IPS-15b (cell line): ENCODE measurements around the gene INPP4A.

Source experiments
- H3K27me3 ChIP-seq: one replicate; pipeline ENCODE4 v1.6.1; 2013; ENCODE audit warnings: low read length; ENCODE audit not compliant: control insufficient read depth, insufficient read depth
- H3K36me3 ChIP-seq: one replicate; pipeline ENCODE4 v1.6.1; 2013; ENCODE audit warnings: low read length; ENCODE audit not compliant: control insufficient read depth, insufficient read depth
- H3K4me1 ChIP-seq: one replicate; pipeline ENCODE4 v1.6.1; 2013; ENCODE audit warnings: mild to moderate bottlenecking, low read length; ENCODE audit not compliant: control insufficient read depth, insufficient read depth
- H3K4me3 ChIP-seq: one replicate; pipeline ENCODE4 v1.5.1; 2013; ENCODE audit warnings: low read depth, low read length
- H3K9ac ChIP-seq: one replicate; pipeline ENCODE4 v1.6.1; 2013; ENCODE audit warnings: low read depth, mild to moderate bottlenecking, low read length
- H3K9me3 ChIP-seq: one replicate; pipeline ENCODE4 v1.6.1; 2013; ENCODE audit warnings: mild to moderate bottlenecking, low read length; ENCODE audit not compliant: control insufficient read depth, insufficient read depth

INPP4A gene

GRCh38 chr2:98601532-98602132 is 157.0 kb downstream of the INPP4A start:
- Histone ChIP-seq H3K9ac (no peak overlapping the region), H3K27me3 (no peaks in the 10 kb centered on the region), H3K36me3 (peaks cover 2% of the 10 kb centered on the region), H3K9me3 (no peaks in the 10 kb centered on the region), H3K4me3 (no peak overlapping the region), H3K4me1 (no peaks in the 10 kb centered on the region)

- H3K4me1 ChIP-seq: no peaks in the 10 kb centered on the region
- no peak overlapping the region for H3K4me3 ChIP-seq
- H3K27me3 ChIP-seq: no peaks in the 10 kb centered on the region
- H3K36me3 ChIP-seq: peaks cover 2% of the 10 kb centered on the region
- no peak overlapping the region for H3K9ac ChIP-seq
- H3K9me3 ChIP-seq: no peaks in the 10 kb centered on the region
Observed at GRCh38 chr2:98604547-98604946, 159.9 kb downstream of the INPP4A start.

GRCh38 chr2:98605076-98605475 is 160.4 kb downstream of the INPP4A start:
- Histone ChIP-seq H3K9ac (no peak overlapping the region), H3K4me1 (no peaks in the 10 kb centered on the region), H3K36me3 (peaks cover 2% of the 10 kb centered on the region)

GRCh38 chr2:98606431-98606830 is 161.8 kb downstream of the INPP4A start:
- H3K9me3 ChIP-seq: no peaks in the 10 kb centered on the region
- H3K9ac ChIP-seq: no peak overlapping the region
- no peaks in the 10 kb centered on the region for H3K4me1 ChIP-seq
- H3K27me3 ChIP-seq: no peaks in the 10 kb centered on the region
- H3K36me3 ChIP-seq: no peaks in the 10 kb centered on the region
- H3K4me3 ChIP-seq: no peak overlapping the region

More at GRCh38 chr2:98605076-98605475, 160.4 kb downstream of the INPP4A start:
- Histone ChIP-seq H3K9me3 (no peaks in the 10 kb centered on the region), H3K27me3 (no peaks in the 10 kb centered on the region), H3K4me3 (no peak overlapping the region)

GRCh38 chr2:98607104-98607503 is 162.4 kb downstream of the INPP4A start:
- Histone ChIP-seq H3K36me3 (no peaks in the 10 kb centered on the region), H3K9me3 (no peaks in the 10 kb centered on the region), H3K27me3 (no peaks in the 10 kb centered on the region), H3K4me1 (no peaks in the 10 kb centered on the region), H3K4me3 (peak overlapping the region; percentile 71), H3K9ac (no peak overlapping the region)

- Histone ChIP-seq H3K36me3 (no peaks in the 10 kb centered on the region), H3K9ac (peak overlapping the region; percentile 93), H3K27me3 (no peaks in the 10 kb centered on the region), H3K9me3 (no peaks in the 10 kb centered on the region), H3K4me3 (peak overlapping the region; percentile 71), H3K4me1 (no peaks in the 10 kb centered on the region)
Observed at GRCh38 chr2:98607741-98608115, 163.1 kb downstream of the INPP4A start.

- peak within 1 kb of the TSS; percentile 71 for H3K4me3 ChIP-seq
- H3K27me3 ChIP-seq: no peaks in the 10 kb centered on the region
- H3K4me1 ChIP-seq: no peaks in the 10 kb centered on the region
- H3K36me3 ChIP-seq: no peaks in the 10 kb centered on the region
- H3K9me3 ChIP-seq: no peaks in the 10 kb centered on the region
- H3K9ac ChIP-seq: peak within 1 kb of the TSS; percentile 93
Observed at GRCh38 chr2:98608116-98608961, 163.7 kb downstream of the INPP4A start, which contains the start of the genes COA5 and UNC50. Gene COA5 (minus strand): TSS chr2:98608512. CDS start chr2:98608405, 107 bp downstream. Gene UNC50 (plus strand): TSS chr2:98608589. CDS start chr2:98609760, 1,171 bp downstream.

- Histone ChIP-seq H3K36me3 (no peaks in the 10 kb centered on the region), H3K9me3 (no peaks in the 10 kb centered on the region), H3K4me3 (peak overlapping the region; percentile 71), H3K4me1 (no peaks in the 10 kb centered on the region), H3K9ac (peak overlapping the region; percentile 93), H3K27me3 (no peaks in the 10 kb centered on the region)
Observed at GRCh38 chr2:98608962-98609604, 164.4 kb downstream of the INPP4A start.

GRCh38 chr2:98614024-98614739 is 169.5 kb downstream of the INPP4A start:
- no peak overlapping the region for H3K9ac ChIP-seq
- no peaks in the 10 kb centered on the region for H3K9me3 ChIP-seq
- no peaks in the 10 kb centered on the region for H3K27me3 ChIP-seq
- no peak overlapping the region for H3K4me3 ChIP-seq
- H3K4me1 ChIP-seq: no peaks in the 10 kb centered on the region
- no peaks in the 10 kb centered on the region for H3K36me3 ChIP-seq

GRCh38 chr2:98615481-98615880 is 170.8 kb downstream of the INPP4A start:
- no peaks in the 10 kb centered on the region for H3K9me3 ChIP-seq
- no peaks in the 10 kb centered on the region for H3K4me1 ChIP-seq
- no peaks in the 10 kb centered on the region for H3K27me3 ChIP-seq
- no peak overlapping the region for H3K4me3 ChIP-seq
- no peak overlapping the region for H3K9ac ChIP-seq
- no peaks in the 10 kb centered on the region for H3K36me3 ChIP-seq

GRCh38 chr2:98617149-98617548 is 172.5 kb downstream of the INPP4A start:
- Histone ChIP-seq H3K9ac (no peak overlapping the region), H3K4me1 (no peaks in the 10 kb centered on the region), H3K4me3 (no peak overlapping the region), H3K36me3 (no peaks in the 10 kb centered on the region), H3K27me3 (no peaks in the 10 kb centered on the region), H3K9me3 (no peaks in the 10 kb centered on the region)
